K562 (cell line): Measurements from ENCODE around the gene JAKMIP2. TPM values are rescaled to one million over a fixed set of nuclear protein-coding genes. Genes with fewer than 3 reads are reported as not detected.

Source experiments
- CBFB ChIP-seq: sonication (generic); formaldehyde crosslinking; IDR thresholded peaks from 2 replicates; pipeline ENCODE4 v1.4.0; 2020; ENCODE audit warnings: mild to moderate bottlenecking, missing genetic modification reagents
- GABPB2 ChIP-seq: fragments of 250-450 bp; sonication (Bioruptor Pico); conservative IDR thresholded peaks from 2 replicates; pipeline ENCODE4 v1.5.1; 2021; ENCODE audit warnings: mild to moderate bottlenecking
- GTF2E2 ChIP-seq: fragments of 200-800 bp; sonication (Bioruptor generic); IDR thresholded peaks from 2 replicates; pipeline ENCODE4 v1.6.1; 2016; ENCODE audit warnings: missing genetic modification characterization, missing compliant biosample characterization
- HMBOX1 ChIP-seq: sonication (generic); IDR thresholded peaks from 2 replicates; pipeline ENCODE4 v1.6.1; 2016
- MED1 ChIP-seq: sonication (generic); formaldehyde crosslinking; IDR thresholded peaks from 2 replicates; pipeline ENCODE4 v1.8.1; 2023; ENCODE audit warnings: missing genetic modification reagents, borderline replicate concordance
- MLLT1 ChIP-seq, 2 experiments: fragments of 450-650 bp; IDR thresholded peaks; 2 replicates each; pipeline ENCODE4 v1.6.1; 2016
- NCOA4 ChIP-seq: fragments of 450-650 bp; IDR thresholded peaks from 2 replicates; pipeline ENCODE4 v1.6.1; 2018; ENCODE audit warnings: mild to moderate bottlenecking; ENCODE audit not compliant: partially characterized antibody
- NFXL1 ChIP-seq: fragments of 450-650 bp; formaldehyde crosslinking; IDR thresholded peaks from 2 replicates; pipeline ENCODE4 v1.4.0; 2021; ENCODE audit warnings: mild to moderate bottlenecking
- SMAD1 ChIP-seq: fragments of 150-350 bp; IDR thresholded peaks from 2 replicates; pipeline ENCODE4 v1.6.1; 2014; ENCODE audit warnings: low read length, low read depth; ENCODE audit not compliant: partially characterized antibody
- SRSF7 ChIP-seq: fragments of 200-400 bp; formaldehyde crosslinking; optimal IDR thresholded peaks from 2 replicates; pipeline ENCODE3; 2017; ENCODE audit warnings: mild to moderate bottlenecking, low read depth, low read length
- TAF9B ChIP-seq: fragments of 450-650 bp; IDR thresholded peaks from 2 replicates; pipeline ENCODE4 v1.6.1; 2018; ENCODE audit warnings: mild to moderate bottlenecking; ENCODE audit not compliant: partially characterized antibody
- THAP7 ChIP-seq: fragments of 250-450 bp; sonication (Bioruptor Pico); IDR thresholded peaks from 2 replicates; pipeline ENCODE4 v1.5.0; 2021
- ZBTB17 ChIP-seq: fragments of 450-650 bp; formaldehyde crosslinking; IDR thresholded peaks from 2 replicates; pipeline ENCODE4 v1.4.0; 2020; ENCODE audit warnings: mild to moderate bottlenecking
- ZNF133 ChIP-seq: fragments of 250-450 bp; sonication (Bioruptor Pico); IDR thresholded peaks from 2 replicates; pipeline ENCODE4 v1.4.0; 2020; ENCODE audit warnings: mild to moderate bottlenecking
- polyA plus RNA-seq, 8 experiments: library from polyadenylated mRNA; depleted of rRNA in 4 of 8; stranded (reverse) in 5 of 8; unstranded in 3 of 8; fragments of >200 nt; fragmentation: Nextera tagmentation in 2 of 8; fragmentation: Illumina TruSeq in 1 of 8; extraction: Ambion mirVana in 2 of 8; extraction: Trizol in 1 of 8; gene quantifications; 2 replicates each; pipeline versions ENCODE4 v1.2.1 to v1.2.3, GENCODE V29; 2011 to 2014; ENCODE audit warnings: inconsistent platforms in 1 of 8, missing spikeins in 1 of 8
- total RNA-seq, 7 experiments: library from RNA; depleted of rRNA in 6 of 7; stranded (reverse); fragments of >200 nt in 6 of 7; fragmentation: Illumina TruSeq in 2 of 7; extraction: Trizol in 2 of 7; gene quantifications; 2 replicates each; pipeline versions ENCODE4 v1.2.1 to v1.2.3, GENCODE V29; 2011 to 2021; ENCODE audit warnings: low replicate concordance in 1 of 7

JAKMIP2 gene
- total and polyA plus RNA-seq, 9 of the 15 experiments (the other 6 are each of a cell fraction or from before 2014, with no cell fraction given): not detected

DNA sequence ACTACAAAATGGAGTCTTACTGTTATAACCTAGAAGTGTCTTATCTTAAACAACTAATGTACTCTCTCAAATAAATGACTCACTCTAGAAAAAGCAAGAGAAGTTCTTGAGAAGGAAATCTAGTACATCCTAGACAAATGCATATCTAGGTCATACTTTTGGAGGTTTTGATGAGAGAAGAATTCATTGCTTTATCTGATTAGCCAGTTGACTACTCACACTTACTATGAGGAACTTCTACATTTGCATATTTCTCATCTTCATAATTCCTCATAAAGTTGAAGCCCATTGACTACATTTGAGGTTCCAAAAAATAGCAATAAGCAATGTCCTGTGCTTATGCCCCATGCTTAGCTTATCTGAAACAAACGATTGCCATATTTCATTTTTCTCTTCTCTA is 2.8 kb downstream of the JAKMIP2 start (continued):
- TF ChIP-seq MLLT1 (IDR thresholded peaks at IDR 0.05) (no peak), THAP7 (no peak), CBFB (CRISPR knock-in tag) (no peak), NCOA4 (no peak), SMAD1 (no peak), GTF2E2 (tag) (no peak), GABPB2 (CRISPR knock-in tag) (no peak), SRSF7 (no peak), ZNF133 (no peak), TAF9B (no peak), ZBTB17 (CRISPR knock-in tag) (no peak), MED1 (CRISPR knock-in tag) (no peak), NFXL1 (no peak), HMBOX1 (no peak)
- TF ChIP-seq, all 486 proteins: peak for 0
